Inflammatory macrophage (primary cell): Measurements from ENCODE around the gene RAPGEF6.
"Not testable (repeated sequence)": the region's sequence is repeated elsewhere in the genome, so short reads cannot be mapped to it uniquely, and the experiment has no call there.

Experiments used
- DNase-seq, 2 donors: peaks; one replicate each; pipeline ENCODE4 v3.0.0-alpha.2; 2020 to 2022
- total RNA-seq, 18 experiments: gene quantifications; one replicate each; lab custom pipeline; 2026; ENCODE audit warnings: mixed read lengths in 6 of 18, inconsistent platforms in 2 of 18; lab: John Stamatoyannopoulos, UW

Gene RAPGEF6, protein sequence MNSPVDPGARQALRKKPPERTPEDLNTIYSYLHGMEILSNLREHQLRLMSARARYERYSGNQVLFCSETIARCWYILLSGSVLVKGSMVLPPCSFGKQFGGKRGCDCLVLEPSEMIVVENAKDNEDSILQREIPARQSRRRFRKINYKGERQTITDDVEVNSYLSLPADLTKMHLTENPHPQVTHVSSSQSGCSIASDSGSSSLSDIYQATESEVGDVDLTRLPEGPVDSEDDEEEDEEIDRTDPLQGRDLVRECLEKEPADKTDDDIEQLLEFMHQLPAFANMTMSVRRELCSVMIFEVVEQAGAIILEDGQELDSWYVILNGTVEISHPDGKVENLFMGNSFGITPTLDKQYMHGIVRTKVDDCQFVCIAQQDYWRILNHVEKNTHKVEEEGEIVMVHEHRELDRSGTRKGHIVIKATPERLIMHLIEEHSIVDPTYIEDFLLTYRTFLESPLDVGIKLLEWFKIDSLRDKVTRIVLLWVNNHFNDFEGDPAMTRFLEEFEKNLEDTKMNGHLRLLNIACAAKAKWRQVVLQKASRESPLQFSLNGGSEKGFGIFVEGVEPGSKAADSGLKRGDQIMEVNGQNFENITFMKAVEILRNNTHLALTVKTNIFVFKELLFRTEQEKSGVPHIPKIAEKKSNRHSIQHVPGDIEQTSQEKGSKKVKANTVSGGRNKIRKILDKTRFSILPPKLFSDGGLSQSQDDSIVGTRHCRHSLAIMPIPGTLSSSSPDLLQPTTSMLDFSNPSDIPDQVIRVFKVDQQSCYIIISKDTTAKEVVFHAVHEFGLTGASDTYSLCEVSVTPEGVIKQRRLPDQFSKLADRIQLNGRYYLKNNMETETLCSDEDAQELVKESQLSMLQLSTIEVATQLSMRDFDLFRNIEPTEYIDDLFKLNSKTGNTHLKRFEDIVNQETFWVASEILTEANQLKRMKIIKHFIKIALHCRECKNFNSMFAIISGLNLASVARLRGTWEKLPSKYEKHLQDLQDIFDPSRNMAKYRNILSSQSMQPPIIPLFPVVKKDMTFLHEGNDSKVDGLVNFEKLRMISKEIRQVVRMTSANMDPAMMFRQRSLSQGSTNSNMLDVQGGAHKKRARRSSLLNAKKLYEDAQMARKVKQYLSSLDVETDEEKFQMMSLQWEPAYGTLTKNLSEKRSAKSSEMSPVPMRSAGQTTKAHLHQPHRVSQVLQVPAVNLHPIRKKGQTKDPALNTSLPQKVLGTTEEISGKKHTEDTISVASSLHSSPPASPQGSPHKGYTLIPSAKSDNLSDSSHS (N-terminal part only)
- total RNA-seq = 3.4 to 21.2 (median 14.5) reads per million in 18 experiments

DNA sequence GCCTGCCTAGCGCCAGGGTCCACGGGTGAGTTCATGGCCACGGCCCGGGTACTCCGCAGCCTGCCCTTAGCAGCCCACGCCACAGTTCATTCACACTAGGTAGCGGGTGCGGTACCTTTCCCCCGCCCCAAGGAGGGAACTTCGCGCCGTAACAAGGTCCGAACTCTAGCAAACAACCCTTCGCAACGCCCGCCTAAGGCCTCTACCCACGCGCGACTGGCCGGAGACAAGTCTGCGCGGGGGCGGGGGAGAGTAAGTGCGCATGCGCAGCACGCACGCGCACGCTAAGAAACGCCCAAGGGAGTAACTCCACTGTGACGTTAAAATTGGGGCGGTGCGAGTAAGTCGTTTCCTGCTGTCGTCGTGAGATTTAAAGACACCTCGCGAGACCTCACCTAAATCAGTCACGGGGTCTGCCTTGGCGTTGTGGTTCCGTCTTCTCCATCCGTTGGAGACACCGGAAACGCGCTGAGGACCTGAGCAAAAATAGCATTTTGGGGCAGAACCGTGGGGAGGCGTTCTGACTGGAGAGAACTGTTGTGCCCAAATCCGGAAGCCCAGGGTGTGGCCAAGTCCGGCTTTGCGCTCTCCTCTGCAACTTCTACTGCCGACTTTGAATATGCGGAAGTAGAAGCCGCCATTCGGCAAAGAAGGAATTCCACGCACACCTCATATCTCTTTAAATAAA lies at the start of gene RAPGEF6:
TSS of gene RAPGEF6 (minus strand) at position 234 of the 688 bp plus-strand sequence. CDS start at position 35, 199 bp downstream.
- peak; percentile 100 for DNase-seq

DNA sequence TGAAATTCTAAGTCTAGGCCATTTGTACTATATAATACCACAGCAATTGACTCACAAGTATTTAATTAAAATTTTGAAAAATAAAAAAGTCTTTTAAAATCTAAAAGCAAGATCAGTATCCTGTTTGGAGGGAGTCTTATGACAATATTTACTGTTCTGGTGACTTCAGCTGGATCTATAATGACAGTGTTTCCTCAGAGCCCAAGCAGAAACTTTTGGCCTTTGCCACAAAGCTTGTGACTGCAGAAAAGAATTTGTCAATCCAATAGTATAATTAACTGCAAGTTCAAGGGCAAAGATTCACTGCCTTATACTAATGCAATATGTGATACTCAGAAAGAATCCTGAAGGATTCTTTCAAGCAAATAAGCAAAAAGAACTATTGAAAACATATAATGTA lies 49.6 kb upstream of the RAPGEF6 start:
- DNase-seq = peak; percentile 40 to 45

DNA sequence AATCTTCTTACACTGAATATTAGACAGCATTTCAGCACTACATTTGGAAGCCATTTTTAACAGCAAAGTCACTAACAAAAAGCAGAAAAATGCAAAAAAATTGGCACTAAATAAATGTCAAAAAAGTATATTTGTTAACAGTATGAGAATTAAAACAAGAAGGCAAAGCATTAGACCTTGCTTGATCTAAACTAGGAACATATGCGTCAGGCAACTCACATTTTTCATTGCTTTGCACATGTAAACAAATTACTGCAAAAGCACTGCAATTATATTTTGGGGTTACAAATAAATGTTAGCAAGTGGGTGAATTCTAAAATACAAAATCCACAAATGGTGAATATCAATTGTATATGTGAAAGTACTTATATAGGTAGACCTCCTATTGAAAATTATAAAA lies 49.0 kb upstream of the RAPGEF6 start:
- DNase-seq = no peak

DNA sequence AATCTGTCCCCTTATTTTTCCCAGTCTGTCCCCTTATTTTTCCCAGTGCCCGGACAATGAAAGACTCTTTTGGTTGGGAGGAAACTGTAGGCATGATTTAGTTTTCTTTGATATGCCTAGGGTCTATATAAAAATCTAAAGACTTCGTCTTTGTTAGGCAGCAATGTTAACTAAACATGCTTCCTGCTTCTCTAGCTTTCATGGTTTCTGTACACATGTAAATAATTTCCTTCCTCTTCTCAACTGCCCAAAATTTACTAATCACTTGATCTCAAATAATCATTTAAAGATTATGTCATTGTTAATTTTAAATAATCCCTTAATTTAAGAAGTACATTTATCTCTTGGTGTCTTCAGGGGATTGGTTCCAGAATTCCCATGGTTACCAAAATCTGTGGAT lies 47.8 kb upstream of the RAPGEF6 start:
- DNase-seq = no peak

DNA sequence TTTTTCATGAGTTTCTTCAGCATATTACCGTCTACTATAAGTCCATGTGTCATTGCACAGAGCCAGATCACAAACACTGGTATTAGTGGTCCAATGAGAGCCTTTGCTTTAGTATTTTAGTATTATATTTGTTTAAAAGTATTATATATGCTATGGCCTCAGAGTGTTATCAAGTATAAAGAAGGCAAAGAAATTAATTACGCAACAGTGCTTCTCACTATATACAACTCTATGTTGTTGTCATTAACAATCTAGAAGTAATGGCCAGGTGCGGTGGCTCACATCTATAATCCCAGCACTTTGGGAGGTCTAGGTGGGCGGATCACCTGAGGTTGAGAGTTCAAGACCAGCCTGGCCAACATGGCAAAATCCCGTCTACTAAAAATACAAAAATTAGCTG lies 47.1 kb upstream of the RAPGEF6 start:
- DNase-seq = no peak

DNA sequence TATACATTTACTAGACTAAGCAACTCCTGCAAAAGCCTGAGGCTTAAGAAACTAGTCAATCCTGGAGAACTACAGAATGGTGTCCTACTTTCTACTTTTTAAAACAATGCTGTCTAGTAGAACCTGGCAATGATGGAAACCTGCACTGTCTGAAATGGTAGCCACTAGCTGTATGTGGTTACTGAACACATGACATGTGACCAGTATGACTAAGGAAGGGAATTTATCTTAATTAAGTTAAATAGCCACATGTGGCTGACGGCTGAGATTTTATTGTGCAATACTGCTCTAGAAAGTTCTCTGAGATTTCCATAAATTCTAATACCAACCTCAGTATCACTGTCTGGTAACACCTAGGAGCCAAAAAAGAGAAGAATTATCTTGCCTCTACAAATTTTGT lies 44.9 kb upstream of the RAPGEF6 start:
- peak; percentile 14 to 24 for DNase-seq

DNA sequence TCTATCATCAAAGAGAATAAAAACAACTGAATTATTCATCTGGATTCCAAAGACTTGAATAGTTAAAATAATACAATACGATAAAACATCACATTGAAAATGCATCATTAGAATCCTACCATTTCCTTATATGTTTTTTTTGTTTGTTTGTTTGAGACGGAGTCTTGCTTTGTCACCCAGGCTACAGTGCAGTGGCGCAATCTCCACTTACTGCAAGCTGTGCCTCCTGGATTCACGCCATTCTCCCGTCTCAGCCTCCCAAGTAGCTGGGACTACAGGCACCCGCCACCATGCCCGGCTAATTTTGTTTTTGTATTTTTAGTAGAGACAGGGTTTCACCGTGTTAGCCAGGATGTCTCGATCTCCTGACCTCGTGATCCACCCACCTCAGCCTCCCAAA lies 43.2 kb upstream of the RAPGEF6 start:
- DNase-seq = not testable (repeated sequence)

DNA sequence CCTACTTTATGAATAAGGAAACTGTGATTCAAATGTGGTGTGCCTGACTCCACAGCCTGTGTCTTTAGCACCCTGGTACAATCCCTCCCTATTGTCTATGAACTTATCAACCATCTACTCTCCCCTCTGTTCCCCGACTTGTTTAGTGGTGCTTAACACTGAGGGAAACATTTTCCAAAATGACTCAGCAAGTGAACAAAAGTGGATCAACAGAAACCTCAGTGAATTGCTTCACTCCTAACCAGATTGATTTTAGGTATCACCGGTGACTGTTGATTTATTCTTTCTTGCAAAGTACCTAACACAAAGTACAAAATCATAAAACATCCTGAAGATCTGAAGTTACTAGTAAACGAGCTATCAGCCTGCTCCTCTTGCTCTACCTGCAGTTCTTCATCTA lies 42.1 kb upstream of the RAPGEF6 start:
- DNase-seq = no peak

DNA sequence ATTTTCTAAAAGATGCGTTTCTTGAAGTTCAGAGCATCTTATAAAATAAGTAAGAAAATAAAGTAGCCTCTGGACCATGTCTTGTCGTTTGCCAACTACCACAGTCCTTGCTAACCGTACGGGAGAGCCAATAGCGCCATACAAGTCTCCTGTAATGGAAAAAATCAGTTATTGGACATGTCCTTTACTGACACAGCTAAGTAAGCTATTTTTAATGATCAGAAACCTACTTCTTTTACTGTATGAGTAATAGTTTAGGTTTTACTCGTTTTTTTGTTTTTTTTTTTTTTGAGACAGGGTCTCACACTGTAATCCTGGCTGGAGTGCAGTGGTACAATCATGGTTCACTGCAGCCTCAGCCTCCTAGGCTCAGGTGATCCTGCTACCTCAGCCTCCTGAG lies 37.7 kb upstream of the RAPGEF6 start:
- DNase-seq = no peak

DNA sequence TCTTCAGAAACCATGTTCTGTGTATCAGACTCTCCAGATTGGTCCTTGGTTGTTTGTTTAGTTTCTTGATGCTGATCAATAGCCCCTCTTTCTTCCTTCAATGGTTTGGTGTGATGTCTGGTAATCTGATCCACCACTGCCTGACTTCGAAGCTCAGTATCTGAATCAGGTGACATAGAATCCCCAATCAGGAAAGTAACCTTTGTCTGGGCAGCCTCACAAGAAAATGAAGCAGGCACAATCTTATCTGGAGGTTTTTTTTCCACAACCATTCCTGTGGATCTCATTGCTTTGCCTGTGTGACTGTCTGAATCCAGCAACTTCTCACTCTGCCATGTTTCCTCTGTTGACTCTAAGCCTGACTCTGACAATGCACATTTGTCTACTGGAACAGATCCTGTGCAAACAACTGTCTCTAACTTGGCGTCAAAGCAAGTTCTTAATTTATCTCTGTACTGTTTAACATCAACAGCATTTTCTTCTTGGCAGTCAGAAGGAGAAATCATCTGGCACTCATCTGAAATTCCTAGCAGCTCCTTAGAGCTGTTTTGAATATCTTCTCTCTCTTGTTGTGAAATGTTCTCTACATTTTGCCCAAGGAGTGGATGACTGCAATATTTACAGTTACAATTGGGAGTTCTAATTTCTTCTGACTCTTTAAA lies 37.1 kb upstream of the RAPGEF6 start:
- no peak for DNase-seq

DNA sequence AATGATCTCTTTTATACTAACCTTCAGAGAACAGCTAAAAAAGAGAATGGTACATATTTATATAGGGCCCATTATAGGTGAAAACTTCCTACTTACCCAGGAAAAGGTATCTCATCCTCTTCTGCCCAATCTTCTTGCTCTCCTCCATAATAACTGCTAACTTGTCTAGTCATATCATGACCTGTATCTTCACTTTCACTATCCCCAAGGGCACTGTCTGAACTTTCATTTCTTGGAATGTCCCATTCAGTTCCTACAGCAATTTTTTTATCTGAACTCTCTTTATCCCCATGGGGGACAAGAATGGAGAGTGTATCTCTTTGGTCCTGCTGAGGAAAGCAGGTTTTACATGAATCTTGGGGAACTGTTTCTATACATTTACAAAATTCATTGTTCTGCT lies 36.4 kb upstream of the RAPGEF6 start:
- DNase-seq = no peak

DNA sequence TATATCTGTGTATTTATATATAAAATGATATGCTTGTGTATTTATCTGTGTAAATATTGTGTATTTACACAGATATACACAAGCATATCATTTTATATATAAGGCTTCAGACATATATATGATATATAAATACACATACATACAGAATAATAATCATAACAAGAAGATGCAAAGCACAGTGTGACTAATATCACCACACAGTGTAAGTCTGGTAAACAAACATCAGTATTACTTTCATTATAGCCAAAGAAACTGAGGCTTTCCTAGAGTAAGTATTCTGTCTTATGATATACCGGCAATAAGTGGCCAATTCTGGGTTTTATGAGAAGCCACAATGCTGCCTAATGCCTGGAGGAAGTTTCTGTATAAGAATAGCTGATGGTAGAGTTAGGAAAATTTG lies 29.9 kb upstream of the RAPGEF6 start:
- DNase-seq = no peak

DNA sequence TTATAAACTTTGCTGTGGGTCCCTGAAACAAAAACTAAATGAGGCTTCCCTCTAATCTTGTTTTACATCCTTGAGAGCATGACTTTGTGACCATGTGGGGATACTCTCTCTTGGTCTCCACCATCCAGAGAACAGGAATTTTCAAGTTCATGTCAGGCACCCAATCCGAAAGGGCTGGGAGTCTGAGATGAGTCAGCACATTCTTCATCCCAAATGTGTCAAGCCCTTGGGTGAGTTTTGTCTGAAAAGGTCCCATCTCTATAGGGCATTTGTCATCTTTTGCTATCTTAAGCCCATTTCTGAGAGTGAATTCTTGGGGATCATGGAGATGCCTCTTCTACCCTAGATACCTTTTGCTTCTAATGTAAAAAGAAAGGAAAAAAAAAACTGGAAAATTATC lies 26.9 kb upstream of the RAPGEF6 start:
- no peak for DNase-seq

DNA sequence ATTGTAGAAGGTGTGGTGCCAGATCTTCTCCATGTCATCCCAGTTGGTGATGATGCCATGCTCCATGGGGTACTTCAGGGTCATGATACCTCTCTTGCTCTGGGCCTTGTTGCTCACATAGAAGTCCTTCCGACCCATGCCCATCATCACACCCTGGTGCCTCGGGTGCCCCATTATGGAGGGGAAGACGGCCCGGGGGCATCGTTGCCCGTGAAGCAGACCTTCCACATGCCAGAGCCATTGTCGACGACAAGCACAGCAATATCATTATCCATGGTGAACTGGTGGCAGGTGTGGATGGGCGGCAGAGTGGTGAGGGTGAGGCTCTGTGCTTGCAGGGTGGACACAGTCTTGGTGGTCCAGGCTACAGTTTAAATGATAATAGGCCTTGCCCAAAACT lies 24.8 kb upstream of the RAPGEF6 start:
- DNase-seq = no peak

DNA sequence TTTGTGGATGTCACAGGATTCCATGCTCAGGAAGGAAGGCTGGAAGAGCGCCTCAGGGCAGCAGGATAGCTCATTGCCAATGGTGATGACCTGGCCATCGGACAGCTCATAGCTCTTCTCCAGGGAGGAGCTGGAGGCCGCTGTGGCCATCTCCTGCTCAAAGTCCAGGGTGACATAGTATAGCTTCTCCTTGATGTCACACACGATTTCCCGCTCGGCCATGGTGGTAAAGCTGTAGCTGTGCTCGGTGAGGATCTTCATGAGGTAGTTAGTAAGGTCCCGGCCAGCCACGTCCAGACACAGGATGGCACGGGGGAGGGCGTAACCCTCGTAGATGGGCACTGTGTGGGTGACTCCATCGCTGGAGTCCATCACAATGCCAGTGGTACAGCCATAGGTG lies 24.3 kb upstream of the RAPGEF6 start:
- no peak for DNase-seq

DNA sequence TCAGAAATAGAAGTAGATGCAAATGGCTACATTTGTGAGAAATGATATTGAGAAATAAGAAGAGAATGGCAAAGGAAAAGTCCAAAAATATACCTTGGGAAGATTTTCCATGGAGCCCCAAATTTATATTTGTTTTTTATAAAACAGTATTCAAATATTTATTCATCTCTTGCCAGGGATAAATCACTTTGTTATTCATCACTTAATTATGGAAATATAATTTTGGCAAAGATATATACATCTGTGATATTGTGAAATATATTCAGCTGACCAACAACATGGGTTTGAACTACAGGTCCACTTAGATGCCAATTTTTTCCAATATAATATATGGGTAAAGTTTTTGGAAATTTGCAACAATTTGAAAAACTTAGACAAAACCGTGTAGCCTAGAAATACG lies 19.7 kb upstream of the RAPGEF6 start:
- DNase-seq = no peak

DNA sequence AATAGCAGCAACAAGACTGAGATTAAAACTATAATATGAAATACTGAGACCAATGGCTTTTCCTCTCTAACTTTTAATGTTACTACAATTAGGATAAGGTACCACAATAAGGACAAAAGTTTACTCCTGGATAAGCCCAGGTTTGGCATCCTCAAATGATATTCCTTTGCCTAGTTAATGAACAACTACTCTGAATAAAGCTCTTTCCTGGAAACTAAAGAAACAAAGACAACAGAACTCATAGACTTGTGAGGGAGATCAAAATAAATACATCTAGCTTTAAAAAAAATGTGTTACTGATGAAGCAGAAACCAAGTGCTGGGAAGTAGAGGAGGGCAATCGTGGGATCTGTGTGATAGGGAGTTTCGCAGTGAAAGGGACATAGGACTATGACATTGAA lies 19.3 kb upstream of the RAPGEF6 start:
- DNase-seq = no peak

DNA sequence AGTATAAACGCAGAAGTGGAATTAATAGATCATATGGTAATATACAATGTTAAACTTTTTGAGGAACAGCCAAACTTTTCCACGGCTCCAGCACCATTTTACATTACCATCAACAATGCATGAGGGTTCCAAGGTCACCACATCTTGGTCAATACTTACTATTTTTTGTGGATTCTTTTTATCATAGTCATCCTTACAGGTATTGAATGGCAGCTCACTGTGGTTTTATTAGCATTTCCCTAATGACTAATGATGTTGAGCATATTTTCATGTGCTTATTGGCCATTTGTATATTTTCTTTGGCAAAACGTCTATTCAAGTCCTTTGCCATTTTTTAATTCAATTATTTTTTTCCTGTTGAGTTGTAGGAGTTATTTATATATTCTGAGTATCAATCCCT lies 14.1 kb upstream of the RAPGEF6 start:
- no peak for DNase-seq

DNA sequence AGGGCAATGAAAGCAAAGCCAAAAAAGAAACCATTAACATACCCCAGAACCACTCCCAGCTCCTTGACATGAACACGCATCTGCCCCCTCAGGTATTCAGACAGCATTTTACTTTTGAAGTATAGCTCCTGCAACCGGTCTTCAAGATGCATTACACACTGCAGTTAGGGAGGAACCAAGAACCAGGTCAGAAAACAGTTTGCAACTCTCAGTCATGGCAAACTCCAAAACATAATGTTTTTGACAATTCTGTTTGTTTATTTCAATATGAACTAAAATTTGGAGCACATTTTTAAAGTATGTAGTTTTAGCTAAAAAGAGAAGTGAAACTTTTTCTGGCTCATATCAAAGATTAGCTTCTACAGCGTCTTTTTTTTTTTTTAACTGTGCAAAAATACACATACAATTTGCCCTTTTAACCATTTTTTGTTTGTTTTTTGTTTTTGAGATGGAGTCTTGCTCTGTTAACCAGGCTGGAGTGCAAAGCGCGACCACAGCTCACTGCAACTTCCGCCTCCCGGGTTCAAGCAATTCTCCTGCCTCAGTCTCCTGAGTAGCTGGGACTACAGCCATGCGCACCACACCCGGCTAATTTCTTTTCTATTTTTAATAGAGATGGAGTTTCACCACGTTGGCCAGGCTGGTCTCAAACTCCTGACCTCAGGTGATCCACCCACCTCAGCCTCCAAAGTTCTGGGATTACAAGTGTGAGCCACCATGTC lies 12.2 kb upstream of the RAPGEF6 start:
- DNase-seq = peak in 1 of 2 donors; percentile 15

DNA sequence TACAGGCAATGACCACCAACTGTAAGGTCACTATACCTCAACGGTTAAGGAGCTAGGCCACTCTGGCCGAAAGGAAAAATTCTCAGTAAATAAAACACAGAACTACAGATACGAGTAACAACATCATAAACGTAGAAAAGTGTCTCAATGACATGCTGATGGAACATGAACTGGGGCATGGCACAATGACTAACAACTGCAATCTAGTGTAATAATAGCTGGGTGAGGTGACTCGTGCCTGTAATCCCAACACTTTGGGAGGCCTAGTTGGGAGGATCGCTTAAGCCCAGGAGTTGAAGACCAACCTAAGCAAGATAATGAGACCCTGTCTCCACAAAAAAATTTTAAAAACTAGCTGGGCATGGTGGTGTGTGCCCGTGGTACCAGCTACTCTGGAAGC lies 9.8 kb upstream of the RAPGEF6 start:
- DNase-seq = no peak

DNA sequence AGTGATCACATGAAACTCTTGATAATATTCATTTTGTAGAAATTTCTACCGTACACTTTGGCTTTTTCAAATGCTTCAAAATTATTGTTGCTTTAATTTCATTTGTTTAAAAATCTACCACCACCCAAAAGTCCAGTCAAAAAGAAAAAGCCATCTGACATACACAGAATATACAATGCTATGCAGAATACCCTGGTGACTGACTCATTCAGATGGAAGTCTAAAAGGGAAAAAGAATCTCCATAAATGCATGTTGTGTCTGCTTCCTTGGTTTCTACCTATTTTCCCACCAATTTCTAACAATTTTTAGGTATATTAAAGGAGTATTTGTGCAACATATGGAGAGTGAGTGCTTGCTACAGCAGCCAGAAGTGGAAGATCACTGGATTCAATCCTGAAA lies 9.3 kb upstream of the RAPGEF6 start:
- DNase-seq = no peak
